ENCODE results near the gene MED12L. TPM values are rescaled to one million over a fixed set of nuclear protein-coding genes. Genes with fewer than 3 reads are reported as not detected.

The MED12L gene
- total RNA-seq, 1 experiment from 2014 or later, result 6.4 TPM

DNA sequence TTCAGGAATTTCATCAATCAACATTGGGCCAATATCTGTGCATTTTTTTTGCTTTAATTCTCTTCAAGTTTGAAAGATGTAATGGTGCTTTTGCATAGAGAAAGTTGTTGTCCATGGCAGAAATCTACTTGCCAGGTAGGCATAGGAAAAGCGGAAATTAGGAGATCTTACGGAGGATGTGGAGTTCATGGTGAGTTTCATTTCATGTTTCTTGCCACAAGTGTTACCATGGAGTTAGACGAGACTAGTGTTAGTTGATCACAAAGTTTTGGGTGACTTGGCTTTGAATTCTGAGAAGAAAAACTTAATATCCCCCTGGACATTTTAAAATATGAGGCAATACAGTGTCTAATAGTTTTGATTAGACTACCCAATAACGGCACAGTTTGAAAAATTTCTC, 244.9 kb downstream of the MED12L start (continued):
- no peak for TF ChIP-seq JUND (IDR thresholded peaks at IDR 0.05)
- TF ChIP-seq, protein P1, sequence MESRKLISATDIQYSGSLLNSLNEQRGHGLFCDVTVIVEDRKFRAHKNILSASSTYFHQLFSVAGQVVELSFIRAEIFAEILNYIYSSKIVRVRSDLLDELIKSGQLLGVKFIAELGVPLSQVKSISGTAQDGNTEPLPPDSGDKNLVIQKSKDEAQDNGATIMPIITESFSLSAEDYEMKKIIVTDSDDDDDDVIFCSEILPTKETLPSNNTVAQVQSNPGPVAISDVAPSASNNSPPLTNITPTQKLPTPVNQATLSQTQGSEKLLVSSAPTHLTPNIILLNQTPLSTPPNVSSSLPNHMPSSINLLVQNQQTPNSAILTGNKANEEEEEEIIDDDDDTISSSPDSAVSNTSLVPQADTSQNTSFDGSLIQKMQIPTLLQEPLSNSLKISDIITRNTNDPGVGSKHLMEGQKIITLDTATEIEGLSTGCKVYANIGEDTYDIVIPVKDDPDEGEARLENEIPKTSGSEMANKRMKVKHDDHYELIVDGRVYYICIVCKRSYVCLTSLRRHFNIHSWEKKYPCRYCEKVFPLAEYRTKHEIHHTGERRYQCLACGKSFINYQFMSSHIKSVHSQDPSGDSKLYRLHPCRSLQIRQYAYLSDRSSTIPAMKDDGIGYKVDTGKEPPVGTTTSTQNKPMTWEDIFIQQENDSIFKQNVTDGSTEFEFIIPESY (IDR thresholded peaks at IDR 0.05; ENCODE audit: extremely low read depth, insufficient replicate concordance, low read length), result no peak

DNA sequence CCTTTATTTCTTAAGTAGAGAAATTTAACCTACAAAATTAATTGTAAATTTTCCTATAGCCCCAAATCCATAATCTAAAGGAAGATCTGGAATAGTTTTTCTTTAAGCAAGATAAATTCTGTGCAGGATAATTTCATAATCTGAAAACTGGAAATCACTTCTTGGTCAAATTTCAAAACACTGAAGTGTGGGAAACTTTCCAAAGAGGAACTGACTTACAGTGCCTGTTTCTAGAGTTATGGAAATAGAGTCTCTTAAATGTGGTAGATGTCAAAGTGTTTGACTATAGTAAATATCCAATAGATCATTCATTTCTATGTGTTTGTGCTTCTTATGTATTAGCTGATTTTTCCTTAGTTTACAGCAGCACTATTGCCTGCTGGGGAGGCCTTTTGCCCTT, 245.4 kb downstream of the MED12L start:
- H3K27me3 ChIP-seq (ENCODE audit: insufficient read depth, low read length), result no peaks in the 10 kb centered on the region
- H3K9me3 ChIP-seq (ENCODE audit: control insufficient read depth in 1 of 2, insufficient read depth in 1 of 2, low read depth in 1 of 2, low read length in 2 of 2), result no peaks in the 10 kb centered on the region
- no peak overlapping the region for H3K4me2 ChIP-seq (ENCODE audit: low read length)
- H3K27ac ChIP-seq (ENCODE audit: low read depth, low read length), result no peak overlapping the region
- H3K9ac ChIP-seq (ENCODE audit: low read length), result no peak overlapping the region
- BruUV-seq (replicated peaks), result no TSS peak
- H2AFZ ChIP-seq (ENCODE audit: low read depth, low read length, poor library complexity, severe bottlenecking), result no peak overlapping the region
- peaks cover 15 to 22% of the 10 kb centered on the region in 2 experiments for H3K4me1 ChIP-seq (ENCODE audit: control insufficient read depth in 1 of 2, insufficient read depth in 2 of 2, low read length in 2 of 2)
- no peaks in the 10 kb centered on the region for H3K9me2 ChIP-seq (ENCODE audit: insufficient read depth)
- RAD21 ChIA-PET (ENCODE audit: low non-redundant PET in 1 of 2, low total read pairs in 2 of 2, uncharacterized antibody in 2 of 2, unreplicated experiment in 2 of 2), result no interaction called here
- intact Hi-C loops (cut with micrococcal nuclease), result no loop called here
- TF ChIP-seq, protein P1 (IDR thresholded peaks at IDR 0.05; ENCODE audit: extremely low read depth, insufficient replicate concordance, low read length), result no peak
- TF ChIP-seq CTCF (IDR thresholded peaks at IDR 0.05 in 2 of 3, conservative IDR thresholded peaks at IDR 0.05 in 1 of 3; ENCODE audit: borderline replicate concordance in 1 of 3, insufficient read depth in 1 of 3, low read depth in 2 of 3, low read length in 2 of 3), result no peak
- TF ChIP-seq TCF7L2 (IDR thresholded peaks at IDR 0.05; ENCODE audit: borderline replicate concordance, extremely low read depth, insufficient read depth, insufficient read length), result no peak
- TF ChIP-seq RAD21 (IDR thresholded peaks at IDR 0.05; ENCODE audit: low read depth), result no peak
- no peak for TF ChIP-seq ZNF274 (IDR thresholded peaks at IDR 0.05; ENCODE audit: low read depth, low read length)
- TF ChIP-seq CBX3 (IDR thresholded peaks at IDR 0.05; ENCODE audit: low read depth), result no peak
- TF ChIP-seq POLR2A (IDR thresholded peaks at IDR 0.05; ENCODE audit: borderline replicate concordance, extremely low read depth, insufficient read depth, insufficient read length), result no peak
- no peak for TF ChIP-seq ELF1 (IDR thresholded peaks at IDR 0.05; ENCODE audit: borderline replicate concordance, low read depth)
- TF ChIP-seq EZH2 (IDR thresholded peaks at IDR 0.05), result no peak
- TF ChIP-seq SP1 (IDR thresholded peaks at IDR 0.05; ENCODE audit: low read depth), result no peak
- TF ChIP-seq, protein P2, sequence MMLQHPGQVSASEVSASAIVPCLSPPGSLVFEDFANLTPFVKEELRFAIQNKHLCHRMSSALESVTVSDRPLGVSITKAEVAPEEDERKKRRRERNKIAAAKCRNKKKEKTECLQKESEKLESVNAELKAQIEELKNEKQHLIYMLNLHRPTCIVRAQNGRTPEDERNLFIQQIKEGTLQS (IDR thresholded peaks at IDR 0.05), result no peak
- no peak for TF ChIP-seq POLR2AphosphoS5 (IDR thresholded peaks at IDR 0.05; ENCODE audit: low read depth, low read length)
- TF ChIP-seq, protein P3, sequence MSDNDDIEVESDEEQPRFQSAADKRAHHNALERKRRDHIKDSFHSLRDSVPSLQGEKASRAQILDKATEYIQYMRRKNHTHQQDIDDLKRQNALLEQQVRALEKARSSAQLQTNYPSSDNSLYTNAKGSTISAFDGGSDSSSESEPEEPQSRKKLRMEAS (IDR thresholded peaks at IDR 0.05), result no peak
- TF ChIP-seq SIN3A (IDR thresholded peaks at IDR 0.05; ENCODE audit: low read depth), result no peak
- no peak for TF ChIP-seq CEBPB (IDR thresholded peaks at IDR 0.05; ENCODE audit: low read depth)
- POLR2A ChIA-PET, result no interaction called here
- H3K36me3 ChIP-seq (ENCODE audit: control insufficient read depth in 1 of 2, insufficient read depth in 2 of 2, low read length in 2 of 2), result no peaks in the 10 kb centered on the region
- no peak overlapping the region for H3K4me3 ChIP-seq (replicated peaks in 1 of 2; ENCODE audit: low read depth in 1 of 2, low read length in 2 of 2)
- no peaks in the 10 kb centered on the region for H3K79me2 ChIP-seq (ENCODE audit: insufficient read depth, low read length)
- ATAC-seq (no peak), DNase-seq (ENCODE audit: low read depth, low spot score) (no peak)
- CTCF ChIA-PET, result no interaction called here
- H4K20me1 ChIP-seq (ENCODE audit: insufficient read depth), result no peaks in the 10 kb centered on the region
